ENCODE results near the gene TRMU. TPM values are rescaled to one million over a fixed set of nuclear protein-coding genes. Genes with fewer than 3 reads are reported as not detected.
"Not testable (repeated sequence)": the region's sequence is repeated elsewhere in the genome, so short reads cannot be mapped to it uniquely, and the experiment has no call there.

TRMU gene
- total RNA-seq, 2 donors from 2014 or later, result 79.7 to 84.5 TPM

GRCh38 chr22:46312056-46312455 is 23.5 kb upstream of the TRMU start:
- Histone ChIP-seq H3K4me1 (ENCODE audit: control insufficient read depth, insufficient read depth, low read length) (no peaks in the 10 kb centered on the region), H3K4me3 (ENCODE audit: low read length) (no peak overlapping the region), H3K9me3 (ENCODE audit: control insufficient read depth, low read length) (no peaks in the 10 kb centered on the region), H3K36me3 (ENCODE audit: control insufficient read depth, insufficient read depth, low read length) (peaks cover 67% of the 10 kb centered on the region), H3K27ac (ENCODE audit: low read depth, low read length) (no peak overlapping the region), H3K27me3 (ENCODE audit: control insufficient read depth, insufficient read depth, low read length, poor library complexity, severe bottlenecking) (no peaks in the 10 kb centered on the region), H3K9ac (ENCODE audit: extremely low read depth, low read length, poor library complexity, severe bottlenecking) (no peak overlapping the region)
- H3K27ac Mint-ChIP-seq, result no peak overlapping the region
- no peaks in the 10 kb centered on the region for H3K27me3 Mint-ChIP-seq (ENCODE audit: insufficient read depth)
- no peak for TF ChIP-seq CTCF (conservative IDR thresholded peaks at IDR 0.05)
- no peaks in the 10 kb centered on the region for H3K4me1 Mint-ChIP-seq
- H3K36me3 Mint-ChIP-seq (ENCODE audit: low read depth), result peaks cover 48% of the 10 kb centered on the region
- no peak overlapping the region for H3K4me3 Mint-ChIP-seq
- no peaks in the 10 kb centered on the region for H3K9me3 Mint-ChIP-seq
- no peak for DNase-seq
- 97 to 100% methylated on average over 2 to 8 of the region's 8 CpGs for WGBS, 2 experiments (ENCODE audit: insufficient coverage in 1 of 2, insufficient read length in 1 of 2)

DNA sequence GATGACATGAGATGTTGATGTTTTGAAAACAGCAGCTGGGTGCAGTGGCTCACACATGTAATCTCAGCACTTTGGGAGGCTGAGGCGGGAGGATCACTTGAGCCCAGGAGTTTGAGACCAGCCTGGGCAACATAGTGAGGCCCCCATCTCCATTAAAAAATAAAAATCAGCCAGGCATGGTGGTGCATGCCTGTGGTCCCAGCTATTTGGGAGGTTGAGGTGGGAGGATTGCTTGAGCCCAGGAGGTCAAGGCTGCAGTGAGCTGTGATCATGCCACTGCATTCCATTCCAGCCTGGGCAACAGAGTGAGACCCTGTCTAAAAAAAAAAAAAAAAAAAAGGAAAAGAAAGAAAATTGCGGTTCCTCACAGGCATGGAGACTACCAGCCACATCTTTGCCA is 22.7 kb upstream of the TRMU start:
- not testable (repeated sequence) for H3K27ac Mint-ChIP-seq; H3K4me3 ChIP-seq (ENCODE audit: low read length); H3K27me3 ChIP-seq (ENCODE audit: control insufficient read depth, insufficient read depth, low read length, poor library complexity, severe bottlenecking); H3K27ac ChIP-seq (ENCODE audit: low read depth, low read length); H3K4me1 Mint-ChIP-seq; H3K4me1 ChIP-seq (ENCODE audit: control insufficient read depth, insufficient read depth, low read length); H3K27me3 Mint-ChIP-seq (ENCODE audit: insufficient read depth); H3K9me3 Mint-ChIP-seq; DNase-seq; H3K9ac ChIP-seq (ENCODE audit: extremely low read depth, low read length, poor library complexity, severe bottlenecking); H3K9me3 ChIP-seq (ENCODE audit: control insufficient read depth, low read length); H3K4me3 Mint-ChIP-seq
- peaks cover 54% of the 10 kb centered on the region for H3K36me3 Mint-ChIP-seq (ENCODE audit: low read depth)
- 92 to 100% methylated on average over 1 to 2 of the region's 2 CpGs for WGBS, 2 experiments (ENCODE audit: insufficient coverage in 1 of 2, insufficient read length in 1 of 2)
- H3K36me3 ChIP-seq (ENCODE audit: control insufficient read depth, insufficient read depth, low read length), result peaks cover 72% of the 10 kb centered on the region

GRCh38 chr22:46315976-46316375 is 19.5 kb upstream of the TRMU start:
- Histone ChIP-seq H3K9ac (ENCODE audit: extremely low read depth, low read length, poor library complexity, severe bottlenecking) (no peak overlapping the region), H3K27me3 (ENCODE audit: control insufficient read depth, insufficient read depth, low read length, poor library complexity, severe bottlenecking) (no peaks in the 10 kb centered on the region), H3K4me1 (ENCODE audit: control insufficient read depth, insufficient read depth, low read length) (no peaks in the 10 kb centered on the region), H3K4me3 (ENCODE audit: low read length) (no peak overlapping the region), H3K9me3 (ENCODE audit: control insufficient read depth, low read length) (no peaks in the 10 kb centered on the region), H3K27ac (ENCODE audit: low read depth, low read length) (no peak overlapping the region), H3K36me3 (ENCODE audit: control insufficient read depth, insufficient read depth, low read length) (peaks cover 68% of the 10 kb centered on the region)
- no peak for DNase-seq
- WGBS, 2 experiments (ENCODE audit: insufficient coverage in 1 of 2, insufficient read length in 1 of 2), result 90 to 100% methylated on average over 1 to 12 of the region's 12 CpGs
- no peaks in the 10 kb centered on the region for H3K9me3 Mint-ChIP-seq
- H3K27ac Mint-ChIP-seq, result no peak overlapping the region
- TF ChIP-seq CTCF (conservative IDR thresholded peaks at IDR 0.05), result no peak
- H3K4me1 Mint-ChIP-seq, result no peaks in the 10 kb centered on the region
- no peaks in the 10 kb centered on the region for H3K27me3 Mint-ChIP-seq (ENCODE audit: insufficient read depth)
- H3K4me3 Mint-ChIP-seq, result no peak overlapping the region
- peaks cover 58% of the 10 kb centered on the region for H3K36me3 Mint-ChIP-seq (ENCODE audit: low read depth)

- peaks cover 67% of the 10 kb centered on the region for H3K36me3 Mint-ChIP-seq (ENCODE audit: low read depth)
- 90 to 94% methylated on average over 15 to 20 of the region's 20 CpGs for WGBS, 2 experiments (ENCODE audit: insufficient coverage in 1 of 2, insufficient read length in 1 of 2)
These were observed 17.9 kb upstream of the TRMU start for GRCh38 chr22:46317646-46318045.

More at GRCh38 chr22:46317646-46318045, 17.9 kb upstream of the TRMU start:
- no peak overlapping the region for H3K27ac ChIP-seq (ENCODE audit: low read depth, low read length)
- DNase-seq, result no peak
- no peak for TF ChIP-seq CTCF (conservative IDR thresholded peaks at IDR 0.05)
- H3K9me3 ChIP-seq (ENCODE audit: control insufficient read depth, low read length), result no peaks in the 10 kb centered on the region
- no peak overlapping the region for H3K4me3 ChIP-seq (ENCODE audit: low read length)
- Mint-ChIP-seq H3K27ac (no peak overlapping the region), H3K27me3 (ENCODE audit: insufficient read depth) (no peaks in the 10 kb centered on the region), H3K4me3 (no peak overlapping the region), H3K9me3 (no peaks in the 10 kb centered on the region), H3K4me1 (no peaks in the 10 kb centered on the region)
- H3K9ac ChIP-seq (ENCODE audit: extremely low read depth, low read length, poor library complexity, severe bottlenecking), result no peak overlapping the region
- H3K27me3 ChIP-seq (ENCODE audit: control insufficient read depth, insufficient read depth, low read length, poor library complexity, severe bottlenecking), result no peaks in the 10 kb centered on the region
- H3K36me3 ChIP-seq (ENCODE audit: control insufficient read depth, insufficient read depth, low read length), result peaks cover 65% of the 10 kb centered on the region
- H3K4me1 ChIP-seq (ENCODE audit: control insufficient read depth, insufficient read depth, low read length), result no peaks in the 10 kb centered on the region
